IPS-20b (cell line): ENCODE measurements around the gene POGZ.
"Not testable (repeated sequence)": the region's sequence is repeated elsewhere in the genome, so short reads cannot be mapped to it uniquely, and the experiment has no call there.

ENCODE experiments used
- H3K27ac ChIP-seq: one replicate; pipeline ENCODE4 v1.5.1; 2013; ENCODE audit warnings: low read length
- H3K27me3 ChIP-seq: 2 replicates; pipeline ENCODE4 v1.6.1; 2013; ENCODE audit warnings: mild to moderate bottlenecking, low read length, inconsistent platforms; ENCODE audit not compliant: insufficient read depth
- H3K36me3 ChIP-seq: 2 replicates; pipeline ENCODE4 v1.6.1; 2013; ENCODE audit warnings: low read depth, mild to moderate bottlenecking, inconsistent platforms, low read length, moderate library complexity; ENCODE audit not compliant: insufficient read depth
- H3K4me1 ChIP-seq: 2 replicates; pipeline ENCODE4 v1.6.1; 2013; ENCODE audit warnings: mild to moderate bottlenecking, control low read depth, inconsistent platforms, low read length, moderate library complexity; ENCODE audit not compliant: insufficient read depth
- H3K4me3 ChIP-seq: 2 replicates; pipeline ENCODE4 v1.5.1; 2013; ENCODE audit warnings: mild to moderate bottlenecking, low read length, inconsistent platforms
- H3K9ac ChIP-seq: 2 replicates; pipeline ENCODE4 v1.6.1; 2013; ENCODE audit warnings: low read depth, mild to moderate bottlenecking, inconsistent platforms, low read length, moderate library complexity
- H3K9me3 ChIP-seq: 2 replicates; pipeline ENCODE4 v1.6.1; 2013; ENCODE audit warnings: mild to moderate bottlenecking, low read depth, low read length, inconsistent platforms; ENCODE audit not compliant: insufficient read depth

Gene POGZ

GRCh38 chr1:151390221-151391078, 68.8 kb downstream of the POGZ start:
- H3K4me3 ChIP-seq, H3K27me3 ChIP-seq, H3K4me1 ChIP-seq, H3K36me3 ChIP-seq, H3K27ac ChIP-seq, H3K9ac ChIP-seq, H3K9me3 ChIP-seq: not testable (repeated sequence)

- Histone ChIP-seq H3K36me3 (no peaks in the 10 kb centered on the region), H3K27me3 (no peaks in the 10 kb centered on the region; the same call in 1 of the 2 replicates), H3K4me1 (no peaks in the 10 kb centered on the region), H3K9ac (no peak overlapping the region), H3K27ac (no peak overlapping the region), H3K9me3 (no peaks in the 10 kb centered on the region; the same call in 1 of the 2 replicates), H3K4me3 (no peak overlapping the region)
Measured at GRCh38 chr1:151386002-151386401, 73.3 kb downstream of the POGZ start.

- H3K9ac ChIP-seq, result no peak overlapping the region
- H3K27ac ChIP-seq, result no peak overlapping the region
- H3K27me3 ChIP-seq, result no peaks in the 10 kb centered on the region; the same call in 1 of the 2 replicates
- H3K4me1 ChIP-seq, result no peaks in the 10 kb centered on the region
- H3K9me3 ChIP-seq, result no peaks in the 10 kb centered on the region; the same call in 1 of the 2 replicates
- no peaks in the 10 kb centered on the region for H3K36me3 ChIP-seq
- no peak overlapping the region for H3K4me3 ChIP-seq
Measured at GRCh38 chr1:151384584-151384983, 74.7 kb downstream of the POGZ start.

GRCh38 chr1:151377150-151377884, 82.0 kb downstream of the POGZ start:
- H3K4me3 ChIP-seq, result no peak overlapping the region
- H3K9ac ChIP-seq, result no peak overlapping the region
- no peaks in the 10 kb centered on the region for H3K36me3 ChIP-seq
- no peak overlapping the region for H3K27ac ChIP-seq
- peaks cover under 1% of the 10 kb centered on the region; the same call in 1 of the 2 replicates for H3K4me1 ChIP-seq
- no peaks in the 10 kb centered on the region for H3K27me3 ChIP-seq
- no peaks in the 10 kb centered on the region for H3K9me3 ChIP-seq

GRCh38 chr1:151373196-151373595, 86.1 kb downstream of the POGZ start:
- H3K4me3 ChIP-seq, result no peak overlapping the region
- H3K9me3 ChIP-seq, result no peaks in the 10 kb centered on the region
- H3K27ac ChIP-seq, result no peak overlapping the region
- H3K27me3 ChIP-seq, result no peaks in the 10 kb centered on the region
- no peaks in the 10 kb centered on the region for H3K36me3 ChIP-seq
- H3K9ac ChIP-seq, result no peak overlapping the region
- peaks cover 7% of the 10 kb centered on the region for H3K4me1 ChIP-seq

GRCh38 chr1:151372058-151372934, 87.0 kb downstream of the POGZ start, which contains the start of gene SELENBP1:
Gene SELENBP1, minus strand, starts transcription at chr1:151372705. Its CDS starts 64 bp downstream, at chr1:151372641.
- Histone ChIP-seq H3K9ac (peak within 1 kb of the TSS; percentile 65; the same call in 1 of the 2 replicates), H3K4me1 (peaks cover 7% of the 10 kb centered on the region), H3K4me3 (peak within 1 kb of the TSS; percentile 63), H3K36me3 (no peaks in the 10 kb centered on the region), H3K27me3 (no peaks in the 10 kb centered on the region), H3K9me3 (no peaks in the 10 kb centered on the region), H3K27ac (no peak within 1 kb of the TSS)

- no peaks in the 10 kb centered on the region for H3K36me3 ChIP-seq
- peaks cover 7% of the 10 kb centered on the region for H3K4me1 ChIP-seq
- H3K27ac ChIP-seq, result no peak overlapping the region
- H3K9ac ChIP-seq, result no peak overlapping the region
- peak overlapping the region; percentile 63 for H3K4me3 ChIP-seq
- H3K9me3 ChIP-seq, result no peaks in the 10 kb centered on the region
- H3K27me3 ChIP-seq, result no peaks in the 10 kb centered on the region
Measured at GRCh38 chr1:151371370-151372057, 87.8 kb downstream of the POGZ start.

- no peak overlapping the region for H3K9ac ChIP-seq
Measured at GRCh38 chr1:151370211-151370911, 88.9 kb downstream of the POGZ start.

GRCh38 chr1:151369621-151370048, 89.7 kb downstream of the POGZ start:
- H3K4me3 ChIP-seq, result no peak overlapping the region
- H3K27ac ChIP-seq, result no peak overlapping the region
- peaks cover 7% of the 10 kb centered on the region for H3K4me1 ChIP-seq
- no peaks in the 10 kb centered on the region for H3K27me3 ChIP-seq
- H3K9ac ChIP-seq, result no peak overlapping the region
- H3K36me3 ChIP-seq, result no peaks in the 10 kb centered on the region; the same call in 1 of the 2 replicates
- H3K9me3 ChIP-seq, result no peaks in the 10 kb centered on the region

More at GRCh38 chr1:151370211-151370911, 88.9 kb downstream of the POGZ start:
- Histone ChIP-seq H3K9me3 (no peaks in the 10 kb centered on the region), H3K27ac (no peak overlapping the region), H3K4me1 (peaks cover 7% of the 10 kb centered on the region), H3K36me3 (no peaks in the 10 kb centered on the region), H3K4me3 (no peak overlapping the region), H3K27me3 (no peaks in the 10 kb centered on the region)

GRCh38 chr1:151369302-151369610, 90.0 kb downstream of the POGZ start:
- H3K27ac ChIP-seq, result no peak overlapping the region
- H3K36me3 ChIP-seq, result peaks cover 4% of the 10 kb centered on the region
- H3K4me1 ChIP-seq, result peaks cover 7% of the 10 kb centered on the region
- H3K27me3 ChIP-seq, result no peaks in the 10 kb centered on the region
- no peaks in the 10 kb centered on the region for H3K9me3 ChIP-seq
- H3K9ac ChIP-seq, result no peak overlapping the region
- no peak overlapping the region for H3K4me3 ChIP-seq
